Activated CD4-positive, alpha-beta T cell treated with anti-CD3 and anti-CD28 coated beads for 36 hours (primary cell): ENCODE results near the gene DTX3. TPM values are rescaled to one million over a fixed set of nuclear protein-coding genes. Genes with fewer than 3 reads are reported as not detected.

Experiments used
- ATAC-seq: fragments of 200-7000 bp; cut with Tn5 transposase; one replicate; pipeline ENCODE4 v1.10.0; 2021; ENCODE audit warnings: mild to moderate bottlenecking, moderate library complexity
- CTCF ChIA-PET: fragments of 350-600 bp; sonication (Branson Sonifier 250); formaldehyde crosslinking; loops from one replicate; lab custom pipeline; 2021; ENCODE audit warnings: antibody characterized with exemption; lab: Charles Lee
- POLR2A ChIA-PET: fragments of 350-600 bp; sonication (Branson Sonifier 250); formaldehyde crosslinking; loops from one replicate; lab custom pipeline; 2021; ENCODE audit warnings: antibody characterized with exemption, inconsistent platforms; lab: Charles Lee
- DNase-seq: peaks from one replicate; pipeline ENCODE4 v3.0.0-alpha.2; 2020
- H3K27ac Mint-ChIP-seq: one replicate; pipeline ENCODE4 v1.8.0; 2021; ENCODE audit warnings: mixed read lengths
- H3K27me3 Mint-ChIP-seq: one replicate; pipeline ENCODE4 v1.8.0; 2021; ENCODE audit warnings: mixed read lengths
- H3K36me3 Mint-ChIP-seq: one replicate; pipeline ENCODE4 v1.8.0; 2021; ENCODE audit warnings: low read depth, mixed read lengths
- H3K4me1 Mint-ChIP-seq: one replicate; pipeline ENCODE4 v1.8.0; 2021; ENCODE audit warnings: mixed read lengths
- H3K4me3 Mint-ChIP-seq: one replicate; pipeline ENCODE4 v1.8.0; 2021; ENCODE audit warnings: mild to moderate bottlenecking, moderate library complexity, mixed read lengths
- H3K9me3 Mint-ChIP-seq: one replicate; pipeline ENCODE4 v1.8.0; 2021; ENCODE audit warnings: low read depth, mixed read lengths
- intact Hi-C, 2 experiments: fragments of 100-400 bp; cut with DNase I in 1 of 2; cut with micrococcal nuclease in 1 of 2; formaldehyde crosslinking; loops; one replicate each; pipeline versions ENCODE4 v1.14.2 to v1.15.1; 2022 to 2024; cut with DNase I, micrococcal nuclease
- total RNA-seq, 2 experiments: library from RNA; stranded (reverse); gene quantifications; one replicate each; pipeline ENCODE4 v1.2.3, GENCODE V29; 2021

Gene DTX3
- total RNA-seq, 2 experiments from 2014 or later = 16.7 to 17.0 TPM

- CTCF ChIA-PET = interaction anchor here (0.7 to 3.6 kb wide), 7 partner anchors 11 to 113 kb away, joined by 3 to 23 read pairs (median 3); partner anchors contain the start of gene GLI1
- H3K36me3 Mint-ChIP-seq = no peaks in the 10 kb centered on the region
- no peaks in the 10 kb centered on the region for H3K9me3 Mint-ChIP-seq
- ATAC-seq = no peak
- POLR2A ChIA-PET = no interaction called here
- intact Hi-C loops = no loop called here
- no peak overlapping the region for H3K4me3 Mint-ChIP-seq
- no peak overlapping the region for H3K27ac Mint-ChIP-seq
- H3K27me3 Mint-ChIP-seq = no peaks in the 10 kb centered on the region
- no peak for DNase-seq
- no peaks in the 10 kb centered on the region for H3K4me1 Mint-ChIP-seq
Observed at GRCh38 chr12:57571926-57572762, 32.5 kb upstream of the DTX3 start.

GRCh38 chr12:57574795-57575194 is 29.8 kb upstream of the DTX3 start:
- Mint-ChIP-seq H3K27me3 (no peaks in the 10 kb centered on the region), H3K4me3 (no peak overlapping the region), H3K27ac (no peak overlapping the region), H3K4me1 (no peaks in the 10 kb centered on the region), H3K36me3 (no peaks in the 10 kb centered on the region), H3K9me3 (no peaks in the 10 kb centered on the region)
- ChIA-PET CTCF (interaction anchor here (0.7 to 3.6 kb wide), 9 partner anchors 9 to 821 kb away, joined by 3 to 23 read pairs (median 3); partner anchors contain the start of gene B4GALNT1), POLR2A (no interaction called here)
- DNase-seq (no peak), ATAC-seq (no peak)
- intact Hi-C loops = no loop called here

GRCh38 chr12:57575771-57576612 is 28.6 kb upstream of the DTX3 start:
- no peak for DNase-seq
- ATAC-seq = no peak
- CTCF ChIA-PET = interaction anchor here (0.6 to 3.6 kb wide), 10 partner anchors 8 to 822 kb away, joined by 3 to 23 read pairs (median 3); partner anchors contain the start of gene B4GALNT1
- H3K36me3 Mint-ChIP-seq = no peaks in the 10 kb centered on the region
- POLR2A ChIA-PET = no interaction called here
- H3K4me3 Mint-ChIP-seq = no peak overlapping the region
- H3K27ac Mint-ChIP-seq = no peak overlapping the region
- H3K9me3 Mint-ChIP-seq = no peaks in the 10 kb centered on the region
- H3K4me1 Mint-ChIP-seq = no peaks in the 10 kb centered on the region
- no peaks in the 10 kb centered on the region for H3K27me3 Mint-ChIP-seq
- intact Hi-C loops = no loop called here

GRCh38 chr12:57576613-57577160 is 27.9 kb upstream of the DTX3 start:
- DNase-seq (no peak), ATAC-seq (no peak)
- POLR2A ChIA-PET = no interaction called here
- H3K4me1 Mint-ChIP-seq = no peaks in the 10 kb centered on the region
- H3K9me3 Mint-ChIP-seq = no peaks in the 10 kb centered on the region
- H3K4me3 Mint-ChIP-seq = no peak overlapping the region
- no peaks in the 10 kb centered on the region for H3K27me3 Mint-ChIP-seq
- H3K27ac Mint-ChIP-seq = no peak overlapping the region
- no peaks in the 10 kb centered on the region for H3K36me3 Mint-ChIP-seq
- CTCF ChIA-PET = interaction anchor here (0.9 to 2.1 kb wide), 2 partner anchors 9 to 57 kb away, joined by 4 to 6 read pairs; partner anchors contain the start of gene B4GALNT1
- intact Hi-C loops = no loop called here

- Mint-ChIP-seq H3K4me3 (no peak overlapping the region), H3K27me3 (peaks cover 2% of the 10 kb centered on the region), H3K36me3 (no peaks in the 10 kb centered on the region), H3K27ac (no peak overlapping the region), H3K4me1 (no peaks in the 10 kb centered on the region), H3K9me3 (no peaks in the 10 kb centered on the region)
- DNase-seq (no peak), ATAC-seq (no peak)
- ChIA-PET POLR2A (no interaction called here), CTCF (no interaction called here)
- intact Hi-C loops = no loop called here
Observed at GRCh38 chr12:57577981-57578758, 26.5 kb upstream of the DTX3 start.

GRCh38 chr12:57579011-57579410 is 25.6 kb upstream of the DTX3 start:
- Mint-ChIP-seq H3K27me3 (peaks cover 5% of the 10 kb centered on the region), H3K4me1 (no peaks in the 10 kb centered on the region), H3K4me3 (no peak overlapping the region), H3K36me3 (no peaks in the 10 kb centered on the region), H3K27ac (no peak overlapping the region), H3K9me3 (no peaks in the 10 kb centered on the region)
- ChIA-PET POLR2A (interaction anchor here (0.7 kb wide), 1 partner anchor 40 kb away, joined by 3 read pairs; no protein-coding TSS in a partner anchor), CTCF (interaction anchor here (1.4 kb wide), 1 partner anchor 15 kb away, joined by 3 read pairs; no protein-coding TSS in a partner anchor)
- intact Hi-C loops = no loop called here
- DNase-seq (no peak), ATAC-seq (no peak)

GRCh38 chr12:57579677-57580465 is 24.8 kb upstream of the DTX3 start:
- intact Hi-C loops = no loop called here
- ChIA-PET CTCF (interaction anchor here (0.7 to 1.4 kb wide), 4 partner anchors 14 to 337 kb away, joined by 3 to 4 read pairs (median 3); no protein-coding TSS in a partner anchor), POLR2A (no interaction called here)
- no peak for DNase-seq
- Mint-ChIP-seq H3K4me1 (no peaks in the 10 kb centered on the region), H3K27ac (no peak overlapping the region), H3K36me3 (no peaks in the 10 kb centered on the region), H3K4me3 (no peak overlapping the region), H3K9me3 (no peaks in the 10 kb centered on the region), H3K27me3 (peaks cover 5% of the 10 kb centered on the region)
- no peak for ATAC-seq

- no peaks in the 10 kb centered on the region for H3K36me3 Mint-ChIP-seq
- intact Hi-C loops = no loop called here
- no peaks in the 10 kb centered on the region for H3K9me3 Mint-ChIP-seq
- POLR2A ChIA-PET = no interaction called here
- no peak overlapping the region for H3K27ac Mint-ChIP-seq
- CTCF ChIA-PET = interaction anchor here (0.7 to 5.6 kb wide), 4 partner anchors 42 to 338 kb away, joined by 3 to 76 read pairs (median 4); no protein-coding TSS in a partner anchor
- DNase-seq (no peak), ATAC-seq (no peak)
- H3K4me3 Mint-ChIP-seq = no peak overlapping the region
- H3K4me1 Mint-ChIP-seq = no peaks in the 10 kb centered on the region
- H3K27me3 Mint-ChIP-seq = peaks cover 5% of the 10 kb centered on the region
Observed at GRCh38 chr12:57580466-57580795, 24.2 kb upstream of the DTX3 start.

GRCh38 chr12:57581802-57582201 is 22.8 kb upstream of the DTX3 start:
- H3K27me3 Mint-ChIP-seq = peaks cover 5% of the 10 kb centered on the region
- intact Hi-C loops = loop anchor here in 1 of 2 experiments (2.0 kb wide), 2 partner anchors 111 to 161 kb away; no protein-coding TSS in a partner anchor
- no peaks in the 10 kb centered on the region for H3K9me3 Mint-ChIP-seq
- no peak for ATAC-seq
- H3K4me1 Mint-ChIP-seq = no peaks in the 10 kb centered on the region
- H3K27ac Mint-ChIP-seq = no peak overlapping the region
- CTCF ChIA-PET = interaction anchor here (0.6 to 5.6 kb wide), 10 partner anchors 11 to 157 kb away, joined by 3 to 76 read pairs (median 4); no protein-coding TSS in a partner anchor
- no peaks in the 10 kb centered on the region for H3K36me3 Mint-ChIP-seq
- no peak overlapping the region for H3K4me3 Mint-ChIP-seq
- POLR2A ChIA-PET = no interaction called here
- no peak for DNase-seq

- no peak overlapping the region for H3K27ac Mint-ChIP-seq
- ATAC-seq (no peak), DNase-seq (no peak)
- H3K27me3 Mint-ChIP-seq = peaks cover 5% of the 10 kb centered on the region
- no peaks in the 10 kb centered on the region for H3K4me1 Mint-ChIP-seq
- ChIA-PET POLR2A (interaction anchor here (0.8 kb wide), 1 partner anchor 84 kb away, joined by 4 read pairs; no protein-coding TSS in a partner anchor), CTCF (interaction anchor here (0.6 to 5.6 kb wide), 22 partner anchors 10 to 551 kb away, joined by 3 to 76 read pairs (median 6); partner anchors contain the start of genes DCTN2 and OS9)
- H3K9me3 Mint-ChIP-seq = no peaks in the 10 kb centered on the region
- H3K4me3 Mint-ChIP-seq = no peak overlapping the region
- no peaks in the 10 kb centered on the region for H3K36me3 Mint-ChIP-seq
- intact Hi-C loops = loop anchor here in 1 of 2 experiments (2.0 kb wide), 2 partner anchors 110 to 160 kb away; no protein-coding TSS in a partner anchor
Observed at GRCh38 chr12:57582440-57582839, 22.2 kb upstream of the DTX3 start.
